ENCODE results near the gene VSTM4.

The VSTM4 gene

DNA sequence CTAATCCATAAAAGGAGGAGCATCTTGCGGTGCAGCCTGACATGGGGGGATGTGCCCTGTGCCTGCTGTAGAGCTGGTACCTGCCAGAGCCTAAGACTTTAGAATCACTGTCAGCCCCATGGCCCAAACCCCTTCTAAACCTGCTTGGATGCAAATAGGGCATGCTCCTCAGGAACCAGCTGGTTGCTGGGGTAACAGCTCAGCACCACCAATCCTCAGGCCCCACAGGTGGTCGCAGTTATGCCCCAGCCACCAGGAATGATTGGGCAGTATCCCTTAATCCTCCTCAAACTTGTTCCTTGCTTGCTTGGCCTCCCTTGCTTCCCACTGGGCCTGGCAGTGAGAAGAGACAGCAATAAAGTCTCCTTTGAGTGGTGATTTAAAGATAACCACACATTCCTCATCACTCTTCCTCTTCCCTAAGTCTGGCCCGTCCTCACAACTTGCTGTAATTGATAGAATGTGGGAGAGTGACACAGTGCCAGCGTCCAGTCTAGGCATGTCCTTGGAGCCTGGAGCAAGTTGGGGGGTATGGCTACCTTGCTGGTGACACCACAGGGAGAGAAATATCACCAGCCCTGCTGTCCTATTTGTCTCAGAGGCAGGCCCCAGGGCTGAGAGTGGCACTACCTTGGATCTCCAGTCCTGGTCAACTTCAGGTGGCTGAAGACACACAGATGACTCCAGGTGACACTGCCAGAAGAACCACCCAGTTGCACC lies 43.0 kb downstream of the VSTM4 start:
- DNase-seq = no peak

DNA sequence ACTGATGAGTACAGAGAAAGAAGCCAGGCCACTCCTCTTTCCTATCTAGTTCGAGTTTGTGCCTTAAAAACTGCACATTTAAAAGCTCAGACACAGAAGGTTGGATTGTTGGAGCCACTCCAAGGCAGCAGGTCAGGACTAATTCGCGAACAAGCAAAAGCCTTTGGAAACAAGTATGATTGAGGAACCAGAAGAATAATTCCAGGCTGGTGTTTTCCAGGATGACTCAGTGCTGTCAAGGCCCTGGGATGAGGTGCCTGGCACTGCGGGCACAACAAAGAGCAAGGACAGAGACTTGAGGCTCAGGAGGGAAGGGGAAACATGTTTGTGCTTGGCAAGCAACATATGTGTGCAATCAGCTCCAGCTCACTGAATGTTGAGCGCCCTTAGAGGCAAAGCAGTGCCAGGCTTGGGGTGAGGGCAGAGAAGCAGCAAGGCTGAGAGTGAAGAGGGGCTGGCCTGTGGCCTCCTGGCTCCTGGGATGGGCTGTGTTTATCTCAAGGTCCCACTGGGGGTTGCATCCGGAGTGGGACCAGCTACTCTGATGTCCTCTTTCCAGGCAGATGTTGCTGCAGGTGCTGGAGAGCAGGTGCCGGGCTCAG lies 44.1 kb downstream of the VSTM4 start:
- no peak for DNase-seq

DNA sequence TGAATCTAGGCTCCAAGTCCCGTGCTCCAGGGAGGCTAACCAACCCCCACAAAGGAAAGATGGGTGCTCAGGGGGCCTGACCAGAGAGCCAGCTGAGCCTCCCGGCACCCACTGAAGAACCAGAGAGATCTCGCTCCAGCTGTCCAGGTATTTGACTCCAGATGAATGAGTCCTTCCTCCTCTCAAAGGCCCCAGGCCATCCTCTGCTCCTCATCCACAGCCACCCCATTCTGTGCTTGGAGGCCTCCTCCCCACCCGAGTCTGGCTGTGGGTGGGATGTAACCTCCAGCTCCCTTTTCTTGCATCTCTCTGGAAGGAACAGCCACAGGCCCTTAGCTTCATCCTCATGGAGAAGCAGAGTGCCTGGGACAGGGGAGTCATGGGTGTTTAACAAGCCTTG lies 44.6 kb downstream of the VSTM4 start:
- DNase-seq = no peak

DNA sequence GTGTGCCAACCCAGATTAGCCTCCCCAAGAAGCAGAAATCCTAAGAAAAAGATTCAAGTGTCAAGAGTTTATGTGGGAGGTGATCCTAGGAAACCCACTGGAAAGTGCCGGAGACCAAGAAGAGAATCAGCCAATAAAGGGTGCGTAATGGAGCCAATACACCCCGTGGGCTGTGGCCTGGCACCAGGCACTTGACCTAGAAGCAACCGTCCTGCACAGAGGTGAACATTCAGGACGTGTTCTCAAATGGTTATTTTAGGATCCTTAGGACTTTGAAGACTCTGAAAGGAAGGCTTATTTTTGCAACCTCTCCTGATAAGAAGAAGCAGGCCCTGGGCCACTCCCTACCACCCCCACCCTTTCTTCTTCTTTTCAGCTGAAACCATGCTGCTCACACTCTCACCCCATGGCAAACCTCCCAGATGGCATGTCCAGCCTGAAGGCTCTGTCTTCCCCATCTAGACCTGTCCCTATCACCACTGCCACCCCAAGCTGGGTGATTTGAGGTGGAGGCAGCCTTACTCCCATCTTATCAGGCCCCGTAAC lies 46.6 kb downstream of the VSTM4 start:
- DNase-seq = no peak

GRCh38 chr10:49068209-49068608 lies 47.1 kb downstream of the VSTM4 start:
- DNase-seq = no peak

DNA sequence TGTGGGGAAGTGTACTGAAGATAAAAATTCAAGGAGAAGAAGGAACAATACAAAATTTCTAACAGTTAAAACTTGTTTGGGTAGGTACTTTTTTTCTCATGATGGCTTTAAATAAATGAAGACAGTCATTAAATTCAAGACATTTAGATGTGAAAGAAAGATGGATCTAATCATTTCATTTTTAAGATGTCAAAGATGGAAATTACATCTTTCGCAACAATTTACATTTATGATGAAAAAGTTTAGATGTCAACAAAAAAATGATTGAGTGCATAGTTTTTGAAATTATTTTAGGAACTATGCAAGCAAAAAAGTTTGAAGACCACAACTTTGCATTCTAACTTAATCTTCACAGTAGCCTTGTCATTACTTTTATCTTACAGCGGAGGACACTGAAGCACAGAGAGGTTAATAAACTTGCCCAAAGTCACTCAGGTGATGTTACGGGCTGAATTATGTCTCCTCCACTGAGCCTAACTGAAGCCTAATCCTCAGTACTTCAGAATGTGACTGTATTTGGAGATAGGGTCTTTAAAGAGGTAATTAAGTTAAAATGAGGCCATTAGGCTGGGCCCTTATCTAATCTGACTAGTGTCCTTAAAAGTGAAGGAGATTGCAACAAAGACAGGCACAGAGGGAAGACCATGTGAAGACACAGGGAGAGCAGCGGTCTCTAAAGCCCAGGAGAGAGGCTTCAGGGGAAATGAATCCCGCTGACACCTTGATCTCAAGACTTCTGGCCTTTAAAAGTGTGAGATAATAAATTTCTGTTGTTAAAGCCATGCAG lies 48.2 kb downstream of the VSTM4 start:
- no peak for DNase-seq

DNA sequence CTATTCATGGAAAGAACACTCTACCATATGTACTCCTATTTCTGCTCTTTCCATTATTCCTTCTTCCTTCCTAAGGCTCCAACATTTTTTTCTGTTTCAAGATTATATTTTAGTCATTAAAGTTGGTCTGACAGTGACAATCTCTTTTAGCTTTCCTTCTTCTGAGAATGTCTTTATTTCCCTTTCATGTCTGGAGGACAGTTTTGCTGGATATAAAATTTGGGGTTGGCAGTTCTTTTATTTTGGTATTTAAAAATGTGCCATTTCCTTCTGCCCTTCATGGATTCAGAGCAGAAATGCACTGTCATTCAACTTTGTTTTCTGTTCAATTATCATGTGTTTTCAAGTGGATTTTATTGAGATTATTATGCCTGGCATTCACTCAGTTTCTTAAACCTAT lies 53.1 kb downstream of the VSTM4 start:
- DNase-seq = no peak

DNA sequence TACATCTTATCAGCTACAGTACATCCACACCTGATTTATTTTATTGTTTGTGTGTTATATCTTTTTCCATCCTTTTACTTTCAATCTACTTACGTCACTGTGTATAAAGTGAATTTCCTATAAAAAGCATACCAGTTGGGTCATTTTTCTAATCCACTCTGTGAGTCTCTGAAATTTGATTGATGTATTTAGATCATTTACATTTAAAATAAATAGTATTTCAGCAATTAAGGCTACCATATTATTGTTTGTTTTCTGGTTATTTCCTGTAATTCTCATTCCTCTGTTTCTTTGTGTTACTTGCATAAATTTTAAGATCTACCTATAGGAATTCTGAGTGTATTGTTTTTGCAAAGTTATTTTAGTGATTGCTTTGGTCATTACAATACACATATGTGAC lies 53.7 kb downstream of the VSTM4 start:
- DNase-seq = no peak

DNA sequence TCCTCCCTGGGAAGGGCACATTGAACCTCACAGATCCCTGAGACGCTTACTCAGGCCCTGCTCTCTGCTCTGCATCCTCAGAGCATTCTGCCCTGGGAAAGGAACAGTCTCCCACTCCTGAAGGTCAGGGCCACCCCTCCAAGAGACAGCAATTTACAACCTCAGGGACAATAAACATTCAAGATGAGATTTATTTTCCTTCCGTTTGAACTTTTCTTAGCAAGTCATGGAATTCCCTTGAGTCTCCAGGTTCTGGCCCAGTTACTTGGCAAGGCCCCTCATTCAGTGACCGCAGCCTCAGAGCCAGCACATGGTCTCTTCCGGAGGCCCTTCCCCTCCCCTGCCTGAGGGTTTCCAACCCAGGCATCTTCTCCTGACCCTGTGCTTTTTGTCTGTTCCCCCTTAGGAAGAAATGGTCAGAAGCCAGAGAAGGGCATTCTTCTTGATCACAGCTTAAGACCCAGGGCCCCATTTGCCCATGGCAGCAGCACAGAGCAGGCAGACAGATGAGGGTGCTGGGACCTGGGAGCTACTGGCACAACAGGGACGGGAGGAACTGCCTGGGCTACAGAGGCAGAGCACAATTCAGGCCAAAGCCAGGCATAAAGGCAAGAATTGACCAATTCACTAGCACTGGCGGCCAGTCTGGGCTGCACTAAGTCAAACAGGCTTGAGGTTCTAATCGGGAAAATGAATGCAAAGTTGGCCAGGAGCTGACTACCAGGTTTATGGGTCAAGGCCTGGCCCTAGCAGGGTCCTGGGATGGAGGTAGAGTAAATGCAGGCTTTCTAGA lies 56.7 kb downstream of the VSTM4 start:
- DNase-seq = no peak

DNA sequence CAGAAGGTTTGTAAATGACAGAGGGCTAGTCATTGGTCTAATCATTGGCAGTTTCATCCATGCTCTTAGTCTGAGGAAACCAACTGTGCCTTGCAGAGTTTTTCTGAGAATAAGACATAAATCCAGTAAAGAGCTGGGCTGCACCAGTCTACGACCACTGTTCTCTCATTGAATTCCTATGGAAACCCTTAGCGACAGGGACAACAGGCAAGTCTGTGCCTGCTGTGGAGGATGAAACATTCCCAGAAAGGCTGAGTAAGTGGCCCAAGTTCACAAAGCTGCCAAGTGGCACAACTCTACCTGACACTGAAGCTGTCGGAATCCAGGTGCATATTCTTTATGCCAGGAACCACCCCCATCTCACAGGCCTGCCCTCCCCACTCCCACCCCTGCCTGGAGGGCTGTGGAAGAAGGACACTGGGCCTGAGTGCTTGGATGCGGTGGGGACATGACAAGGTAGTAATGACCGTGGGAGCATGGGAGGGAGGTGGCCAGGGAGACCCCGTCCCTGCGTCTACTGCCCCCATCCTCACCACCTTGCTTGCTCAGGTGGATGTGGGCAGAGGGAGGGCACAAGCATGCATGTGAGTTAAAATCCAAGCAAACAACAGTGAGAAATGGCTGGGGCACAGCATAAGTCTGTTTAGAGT lies 58.0 kb downstream of the VSTM4 start:
- DNase-seq = no peak

DNA sequence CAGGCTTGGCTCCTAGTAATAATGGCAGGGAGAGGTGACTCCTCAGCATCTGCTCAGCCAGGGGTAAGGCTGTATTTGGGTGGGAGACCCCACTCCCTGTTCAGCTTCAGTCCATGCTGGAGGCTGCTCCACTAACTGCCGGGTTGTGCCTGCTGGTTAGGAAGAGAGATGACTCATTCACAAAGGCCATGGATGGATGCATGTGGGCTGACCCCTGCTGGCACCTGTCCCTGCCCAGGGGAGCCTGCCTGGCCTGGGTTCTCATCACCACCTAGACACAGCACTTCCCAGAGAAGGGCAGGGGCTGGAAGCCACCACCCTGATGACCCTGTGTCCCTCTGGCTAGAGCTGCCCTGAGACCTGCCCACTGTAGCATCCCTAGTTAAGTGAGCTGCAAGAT lies 59.0 kb downstream of the VSTM4 start:
- DNase-seq = no peak

- no peak for DNase-seq
Observed at GRCh38 chr10:49055221-49055849, 60.0 kb downstream of the VSTM4 start.

GRCh38 chr10:49054753-49055152 lies 60.6 kb downstream of the VSTM4 start:
- DNase-seq = no peak

GRCh38 chr10:49053998-49054692 lies 61.2 kb downstream of the VSTM4 start:
- no peak for DNase-seq

- DNase-seq = no peak
Observed at GRCh38 chr10:49053053-49053997, 62.0 kb downstream of the VSTM4 start.

GRCh38 chr10:49052069-49052468 lies 63.3 kb downstream of the VSTM4 start:
- no peak for DNase-seq

GRCh38 chr10:49050906-49051305 lies 64.4 kb downstream of the VSTM4 start:
- DNase-seq = no peak

GRCh38 chr10:49050366-49050765 lies 65.0 kb downstream of the VSTM4 start:
- no peak for DNase-seq

DNA sequence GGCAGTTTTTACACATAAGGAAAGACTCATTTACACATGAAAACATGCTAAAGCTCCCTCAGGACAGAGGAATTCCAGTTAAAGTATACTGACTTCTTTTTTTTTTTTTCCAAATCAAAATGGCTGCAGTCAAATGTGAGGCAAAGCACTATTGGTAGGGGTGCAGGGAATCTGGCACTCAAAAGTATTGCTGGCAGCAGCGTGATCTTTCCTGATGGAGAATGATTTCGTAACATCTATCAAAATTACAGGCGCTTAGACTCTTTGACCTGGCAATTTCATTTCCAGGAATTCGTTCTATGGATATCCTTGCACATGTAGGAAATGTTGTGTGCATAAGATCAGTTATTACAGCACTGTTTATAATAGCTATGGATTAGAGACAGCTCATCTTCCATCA lies 65.7 kb downstream of the VSTM4 start:
- no peak for DNase-seq
